HG02588 (cell line): ENCODE measurements around the gene ACO2.
A peak's percentile ranks its signal among the peaks of the same experiment; 100 is the strongest.
"Not testable (repeated sequence)": the region's sequence is repeated elsewhere in the genome, so short reads cannot be mapped to it uniquely, and the experiment has no call there.

Experiments
- ATAC-seq: cut with Tn5 transposase; IDR thresholded peaks from one replicate; pipeline ENCODE4 v1.9.1; 2021; ENCODE audit warnings: mild to moderate bottlenecking, moderate library complexity; ENCODE audit not compliant: unreplicated experiment

Gene ACO2

GRCh38 chr22:41468381-41469217 lies at the start of gene ACO2, which contains the start of gene PHF5A:
TSS of gene ACO2 (plus strand) at chr22:41469117. CDS start at chr22:41469147, 30 bp downstream.
TSS of gene PHF5A (minus strand) at chr22:41468692. CDS start at chr22:41468653, 39 bp downstream.
- peak; percentile 86 for ATAC-seq

- ATAC-seq: no peak
Observed at GRCh38 chr22:41425660-41426365, 43.1 kb upstream of the ACO2 start.

GRCh38 chr22:41429232-41429950 lies 39.5 kb upstream of the ACO2 start:
- ATAC-seq: no peak

GRCh38 chr22:41429951-41430332 lies 39.0 kb upstream of the ACO2 start:
- no peak for ATAC-seq

GRCh38 chr22:41431656-41432055 lies 37.3 kb upstream of the ACO2 start:
- no peak for ATAC-seq

- not testable (repeated sequence) for ATAC-seq
Observed at GRCh38 chr22:41433480-41433879, 35.4 kb upstream of the ACO2 start.

GRCh38 chr22:41434361-41435003 lies 34.4 kb upstream of the ACO2 start:
- ATAC-seq: not testable (repeated sequence)

GRCh38 chr22:41435560-41435959 lies 33.4 kb upstream of the ACO2 start:
- no peak for ATAC-seq

- ATAC-seq: no peak
Observed at GRCh38 chr22:41436322-41437113, 32.4 kb upstream of the ACO2 start.

- no peak for ATAC-seq
Observed at GRCh38 chr22:41437198-41437597, 31.7 kb upstream of the ACO2 start.

GRCh38 chr22:41440511-41440910 lies 28.4 kb upstream of the ACO2 start:
- not testable (repeated sequence) for ATAC-seq

GRCh38 chr22:41442240-41442792 lies 26.6 kb upstream of the ACO2 start:
- ATAC-seq: no peak

GRCh38 chr22:41444360-41445128 lies 24.4 kb upstream of the ACO2 start:
- peak; percentile 52 for ATAC-seq

- no peak for ATAC-seq
Observed at GRCh38 chr22:41445129-41446056, 23.5 kb upstream of the ACO2 start.

GRCh38 chr22:41446057-41446501 lies 22.8 kb upstream of the ACO2 start:
- no peak for ATAC-seq

GRCh38 chr22:41446639-41447434 lies 22.1 kb upstream of the ACO2 start, which contains the start of gene TOB2:
TSS of gene TOB2 (minus strand) at chr22:41446801. CDS start at chr22:41437345, 9,456 bp downstream.
- peak; percentile 44 for ATAC-seq
